H1 (cell line): Measurements from ENCODE around the gene SPSB1. TPM values are rescaled to one million over a fixed set of nuclear protein-coding genes. Genes with fewer than 3 reads are reported as not detected.

Experiments used
- CTCF ChIA-PET: fragments of 300-600 bp; sonication (Branson Sonifier 250); formaldehyde crosslinking; loops from one replicate; lab custom pipeline; 2021; ENCODE audit not compliant: partially characterized antibody; lab: Charles Lee
- POLR2A ChIA-PET: fragments of 300-600 bp; sonication (Branson Sonifier 250); formaldehyde crosslinking; loops from one replicate; lab custom pipeline; 2021; ENCODE audit warnings: inconsistent platforms; ENCODE audit not compliant: partially characterized antibody; lab: Charles Lee
- DNase-seq, 2 experiments: peaks; one replicate each; pipeline versions ENCODE4 v3.0.0 to v3.0.0-alpha.2; 2010 to 2022; ENCODE audit warnings: low spot score in 2 of 2, low read depth in 1 of 2, mixed read lengths in 1 of 2
- FAIRE-seq: peaks from 2 replicates; lab custom pipeline; 2011; peaks lifted over from hg19 to GRCh38; lab: Jason Lieb, UNC
- H2AFZ ChIP-seq: 2 replicates; pipeline ENCODE4 v1.8.1; 2012; ENCODE audit warnings: low read length, inconsistent platforms
- H2AK5ac ChIP-seq: 2 replicates; pipeline ENCODE4 v1.6.1; 2013; ENCODE audit warnings: low read depth, low read length
- H2BK120ac ChIP-seq: replicated peaks from 2 replicates; pipeline ENCODE3; 2013; ENCODE audit warnings: low read depth, low read length, inconsistent platforms
- H2BK12ac ChIP-seq: 2 replicates; pipeline ENCODE4 v1.6.1; 2013; ENCODE audit warnings: low read depth, low read length
- H2BK15ac ChIP-seq: 2 replicates; pipeline ENCODE4 v1.6.1; 2013; ENCODE audit warnings: low read length
- H2BK20ac ChIP-seq: 2 replicates; pipeline ENCODE4 v1.6.1; 2013; ENCODE audit warnings: low read length
- H2BK5ac ChIP-seq: 2 replicates; pipeline ENCODE4 v1.6.1; 2013; ENCODE audit warnings: low read depth, low read length
- H3K14ac ChIP-seq: 2 replicates; pipeline ENCODE4 v1.6.1; 2013; ENCODE audit warnings: inconsistent platforms; ENCODE audit not compliant: insufficient read length
- H3K18ac ChIP-seq: 2 replicates; pipeline ENCODE4 v1.6.1; 2013; ENCODE audit warnings: low read length; ENCODE audit errors: extremely low read depth
- H3K23ac ChIP-seq: 2 replicates; pipeline ENCODE4 v1.6.1; 2013; ENCODE audit warnings: inconsistent platforms; ENCODE audit not compliant: insufficient read length
- H3K23me2 ChIP-seq: 2 replicates; pipeline ENCODE4 v1.6.1; 2013; ENCODE audit warnings: low read depth, low read length
- H3K27ac ChIP-seq: 2 replicates; pipeline ENCODE4 v1.6.1; 2011; ENCODE audit warnings: low read depth, low read length, inconsistent platforms
- H3K27me3 ChIP-seq, 4 experiments: replicated peaks in 1 of 4; 1 replicate in 1 of 4; 2 replicates in 3 of 4; pipeline versions ENCODE4 v1.6.1 to v1.8.1; 2011 to 2013; ENCODE audit warnings: low read length in 3 of 4, mild to moderate bottlenecking in 3 of 4, inconsistent platforms in 2 of 4, mixed read lengths in 2 of 4, moderate library complexity in 1 of 4; ENCODE audit not compliant: control insufficient read depth in 3 of 4, insufficient read depth in 3 of 4; ENCODE audit errors: extremely low read depth in 1 of 4
- H3K36me3 ChIP-seq, 4 experiments: 2 replicates each; pipeline versions ENCODE4 v1.6.1 to v1.8.1; 2011 to 2013; ENCODE audit warnings: mild to moderate bottlenecking in 4 of 4, low read length in 3 of 4, moderate library complexity in 2 of 4, control low read depth in 1 of 4, inconsistent platforms in 1 of 4; ENCODE audit not compliant: insufficient read depth in 4 of 4, control insufficient read depth in 2 of 4
- H3K4ac ChIP-seq: replicated peaks from 2 replicates; pipeline ENCODE3; 2013; ENCODE audit warnings: low read length, low read depth, mixed read lengths, inconsistent platforms; ENCODE audit not compliant: insufficient read length
- H3K4me1 ChIP-seq, 4 experiments: replicated peaks in 1 of 4; 1 replicate in 1 of 4; 2 replicates in 3 of 4; pipeline versions ENCODE4 v1.6.1 to v1.8.1; 2011 to 2013; ENCODE audit warnings: low read length in 3 of 4, inconsistent platforms in 2 of 4, mixed read lengths in 1 of 4; ENCODE audit not compliant: insufficient read depth in 4 of 4, control insufficient read depth in 3 of 4
- H3K4me2 ChIP-seq, 2 experiments: 2 replicates each; pipeline versions ENCODE4 v1.6.1 to v1.8.1; 2011 to 2013; ENCODE audit warnings: low read depth in 2 of 2, low read length in 2 of 2, control low read depth in 1 of 2, inconsistent platforms in 1 of 2, mild to moderate bottlenecking in 1 of 2; ENCODE audit not compliant: insufficient read depth in 1 of 2
- H3K4me3 ChIP-seq, 4 experiments: fragments of 200-600, 300-600 bp in 1 of 4; sonication (generic), shearing (Covaris generic), sonication (Bioruptor Twin) in 1 of 4; 2 replicates each; pipeline versions ENCODE4 v1.5.1 to v1.8.1; 2011 to 2016; ENCODE audit warnings: low read length in 4 of 4, low read depth in 3 of 4, control low read depth in 2 of 4, inconsistent platforms in 2 of 4, mild to moderate bottlenecking in 2 of 4, mixed read lengths in 1 of 4, moderate library complexity in 1 of 4; ENCODE audit not compliant: insufficient read depth in 2 of 4; ENCODE audit errors: extremely low read depth in 1 of 4
- H3K56ac ChIP-seq: replicated peaks from 2 replicates; pipeline ENCODE3; 2013; ENCODE audit warnings: low read depth, mild to moderate bottlenecking, mixed read lengths, low read length, inconsistent platforms; ENCODE audit not compliant: insufficient read length
- H3K79me1 ChIP-seq: 2 replicates; pipeline ENCODE4 v1.6.1; 2013; ENCODE audit warnings: low read depth, low read length, control low read depth
- H3K79me2 ChIP-seq, 2 experiments: 2 replicates each; pipeline versions ENCODE4 v1.6.1 to v1.8.1; 2012 to 2013; ENCODE audit warnings: low read length in 2 of 2, mild to moderate bottlenecking in 2 of 2, inconsistent platforms in 1 of 2; ENCODE audit not compliant: insufficient read depth in 2 of 2, control insufficient read depth in 1 of 2
- H3K9ac ChIP-seq, 4 experiments: replicated peaks in 1 of 4; 1 replicate in 1 of 4; 2 replicates in 3 of 4; pipeline versions ENCODE4 v1.6.1 to v1.8.1; 2011 to 2013; ENCODE audit warnings: low read depth in 3 of 4, low read length in 3 of 4, control low read depth in 2 of 4, mild to moderate bottlenecking in 2 of 4, moderate library complexity in 2 of 4, inconsistent platforms in 1 of 4; ENCODE audit errors: extremely low read depth in 1 of 4
- H3K9me3 ChIP-seq, 2 experiments: 2 replicates each; pipeline versions ENCODE4 v1.6.1 to v1.8.1; 2012 to 2013; ENCODE audit warnings: mild to moderate bottlenecking in 2 of 2, moderate library complexity in 2 of 2, control low read depth in 1 of 2, inconsistent platforms in 1 of 2, low read depth in 1 of 2, low read length in 1 of 2, mixed read lengths in 1 of 2; ENCODE audit not compliant: insufficient read depth in 2 of 2
- H4K20me1 ChIP-seq, 2 experiments: replicated peaks in 1 of 2; 2 replicates each; pipeline versions ENCODE3 to v1.8.1; 2011 to 2013; ENCODE audit warnings: inconsistent platforms in 2 of 2, low read length in 2 of 2, mild to moderate bottlenecking in 1 of 2; ENCODE audit not compliant: insufficient read depth in 2 of 2, control insufficient read depth in 1 of 2
- H4K5ac ChIP-seq: 2 replicates; pipeline ENCODE4 v1.6.1; 2013; ENCODE audit warnings: low read length, low read depth, mixed read lengths, inconsistent platforms; ENCODE audit not compliant: insufficient read length
- H4K8ac ChIP-seq: 2 replicates; pipeline ENCODE4 v1.8.0; 2013; ENCODE audit warnings: mild to moderate bottlenecking, moderate library complexity, low read length, inconsistent platforms; ENCODE audit not compliant: insufficient read depth; ENCODE audit errors: extremely low read depth
- H4K91ac ChIP-seq: replicated peaks from 2 replicates; pipeline ENCODE3; 2013; ENCODE audit warnings: low read length, mixed read lengths, inconsistent platforms; ENCODE audit not compliant: insufficient read length
- BACH1 ChIP-seq: IDR thresholded peaks from 2 replicates; pipeline ENCODE4 v1.6.1; 2012; ENCODE audit warnings: low read length, improper control_type of control experiment
- EP300 ChIP-seq, 2 experiments: IDR thresholded peaks; 1 replicate in 1 of 2; 2 replicates in 1 of 2; pipeline ENCODE4 v1.6.1; 2011 to 2012; ENCODE audit warnings: low read depth in 2 of 2, low read length in 2 of 2, mild to moderate bottlenecking in 2 of 2, borderline replicate concordance in 1 of 2, inconsistent platforms in 1 of 2, moderate library complexity in 1 of 2
- HDAC2 ChIP-seq, 2 experiments: fragments of 300-600 bp in 1 of 2; sonication (generic) in 1 of 2; IDR thresholded peaks; 2 replicates each; pipeline ENCODE4 v1.6.1; 2011 to 2012; ENCODE audit warnings: low read depth in 2 of 2, low read length in 2 of 2, mild to moderate bottlenecking in 2 of 2, moderate library complexity in 2 of 2, borderline replicate concordance in 1 of 2, inconsistent platforms in 1 of 2
- KDM5A ChIP-seq: fragments of 200-600 bp; IDR thresholded peaks from 2 replicates; pipeline ENCODE4 v1.7.1; 2012; ENCODE audit warnings: mild to moderate bottlenecking, low read length, inconsistent platforms, mixed read lengths
- MAFK ChIP-seq: IDR thresholded peaks from 2 replicates; pipeline ENCODE4 v1.6.1; 2012; ENCODE audit warnings: low read depth, mild to moderate bottlenecking, improper control_type of control experiment, low read length
- PHF8 ChIP-seq: fragments of 200-600 bp; sonication (generic); conservative IDR thresholded peaks from 2 replicates; pipeline ENCODE4 v1.7.1; 2012; ENCODE audit warnings: low read depth, mild to moderate bottlenecking, inconsistent platforms, low read length, moderate library complexity
- RNF2 ChIP-seq: fragments of 200-900, 300-1000 bp; sonication (generic); IDR thresholded peaks from 2 replicates; pipeline ENCODE4 v1.7.1; 2016; ENCODE audit warnings: borderline replicate concordance, low read depth, mild to moderate bottlenecking, antibody characterized with exemption, low read length; ENCODE audit not compliant: poor library complexity, severe bottlenecking; ENCODE audit errors: missing control alignments
- SIRT6 ChIP-seq: IDR thresholded peaks from one replicate; pipeline ENCODE4 v1.7.1; 2012; ENCODE audit warnings: low read length, inconsistent platforms
- SRF ChIP-seq: IDR thresholded peaks from 2 replicates; pipeline ENCODE4 v1.6.1; 2011; ENCODE audit warnings: mild to moderate bottlenecking, low read depth, low read length, moderate library complexity
- SUZ12 ChIP-seq: fragments of 200-600 bp; sonication (generic); IDR thresholded peaks from 2 replicates; pipeline ENCODE4 v1.6.1; 2012; ENCODE audit warnings: mild to moderate bottlenecking, inconsistent platforms, low read length, moderate library complexity, mixed read lengths
- TBP ChIP-seq: IDR thresholded peaks from 2 replicates; pipeline ENCODE4 v1.6.1; 2011; ENCODE audit warnings: low read depth, low read length, improper control_type of control experiment
- YY1 ChIP-seq: IDR thresholded peaks from 2 replicates; pipeline ENCODE4 v1.6.1; 2011; ENCODE audit warnings: low read depth, mild to moderate bottlenecking, low read length
- WGBS, 2 experiments: shearing (Covaris generic) in 1 of 2; methylation state at CpG; one replicate each; pipeline versions ENCODE4 v1.1.6 to v1.1.7; 2013 to 2015; ENCODE audit warnings: low lambda C conversion rate in 2 of 2, mixed read lengths in 2 of 2, inconsistent platforms in 1 of 2, low coverage in 1 of 2, missing lambda C conversion rate in 1 of 2; ENCODE audit not compliant: insufficient replicate concordance in 2 of 2, insufficient coverage in 1 of 2, insufficient read length in 1 of 2; ENCODE audit errors: extremely low coverage in 1 of 2, missing lambda C conversion rate in 1 of 2; 5-methylcytosine and 5-hydroxymethylcytosine counted together
- polyA plus RNA-seq, 7 experiments: library from polyadenylated mRNA; depleted of rRNA in 3 of 7; stranded (reverse) in 5 of 7; unstranded in 2 of 7; fragments of >200 nt in 5 of 7; fragments of 200-250 nt in 2 of 7; gene quantifications; 1 replicate in 5 of 7; 2 replicates in 1 of 7; 4 replicates in 1 of 7; pipeline versions ENCODE4 v1.2.1 to v1.2.3, GENCODE V29; 2011 to 2013; ENCODE audit warnings: missing spikeins in 2 of 7, mixed read lengths in 2 of 7
- total RNA-seq: library from RNA; stranded (reverse); fragmentation: NEBNext Ultra II Directional; extraction: Animal tissue kit (Norgen Biotek cat#: 25700); gene quantifications from 2 replicates; pipeline ENCODE4 v1.2.1, GENCODE V29; 2021
- TF ChIP-seq, protein P1 (sequence below): IDR thresholded peaks from 2 replicates; pipeline ENCODE4 v1.6.1; 2012; ENCODE audit warnings: inconsistent platforms

Gene SPSB1
- total and polyA plus RNA-seq, 2 of the 8 experiments (the other 6 are each of a cell fraction or from before 2014, with no cell fraction given) = 5.3 to 6.4 TPM

DNA sequence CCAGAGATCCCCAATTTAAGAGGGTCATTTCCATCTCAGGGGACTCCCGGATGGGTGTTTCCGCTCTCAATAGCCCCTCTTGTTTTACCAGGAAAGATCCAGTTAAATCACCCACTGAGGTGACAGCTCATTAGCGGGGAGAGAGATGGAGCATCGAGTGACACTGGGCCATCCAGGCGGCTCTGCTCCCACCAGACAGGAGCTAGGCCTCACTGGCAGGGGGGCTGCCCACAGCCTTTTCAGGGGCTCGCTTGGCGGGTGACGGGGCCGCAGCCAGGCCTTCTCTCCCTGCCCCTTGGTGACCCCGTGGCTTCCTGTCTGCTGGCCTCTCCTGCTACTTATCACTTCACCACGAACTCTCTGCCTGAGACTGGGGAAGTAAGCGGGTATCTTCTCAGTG, 26.7 kb upstream of the SPSB1 start:
- Histone ChIP-seq H3K79me2 (no peaks in the 10 kb centered on the region), H3K4me1 (peaks cover 0 to 4% (median 1%) of the 10 kb centered on the region in 4 experiments; a peak in 5 of 7 replicates), H4K20me1 (no peaks in the 10 kb centered on the region), H3K14ac (no peak overlapping the region), H3K9me3 (no peaks in the 10 kb centered on the region), H3K27me3 (no peaks in the 10 kb centered on the region), H2BK15ac (no peak overlapping the region), H2BK12ac (no peak overlapping the region), H2AFZ (no peak overlapping the region), H2BK20ac (no peak overlapping the region), H3K36me3 (no peaks in the 10 kb centered on the region), H2BK120ac (no peak overlapping the region), H4K8ac (no peak overlapping the region), H4K5ac (no peak overlapping the region), H3K27ac (no peak overlapping the region), H3K23ac (no peak overlapping the region), H4K91ac (no peak overlapping the region), H3K4me2 (no peak overlapping the region), H2BK5ac (no peak overlapping the region), H3K18ac (no peak overlapping the region), H2AK5ac (no peak overlapping the region), H3K56ac (no peak overlapping the region), H3K23me2 (no peaks in the 10 kb centered on the region), H3K79me1 (no peaks in the 10 kb centered on the region), H3K9ac (no peak overlapping the region), H3K4ac (no peak overlapping the region), H3K4me3 (no peak overlapping the region)
- WGBS, 2 experiments = 94% methylated on average over 10 of the region's 12 CpGs; no CpG with 5 or more reads in 1 of the 2 experiments
- FAIRE-seq (no peak), DNase-seq (no peak)
- CTCF ChIA-PET = interaction anchor here (0.6 to 13.7 kb wide), 14 partner anchors 10 to 280 kb away, joined by 3 to 118 read pairs (median 6); no protein-coding TSS in a partner anchor
- POLR2A ChIA-PET = interaction anchor here (0.8 kb wide), 1 partner anchor 13 kb away, joined by 3 read pairs; no protein-coding TSS in a partner anchor
- TF ChIP-seq PHF8 (no peak), KDM5A (no peak), RNF2 (no peak), EP300 (IDR thresholded peaks at IDR 0.05; ENCODE audit: borderline replicate concordance in 1 of 2, low read depth in 2 of 2, low read length in 2 of 2) (no peak), MAFK (no peak), SRF (no peak), SUZ12 (no peak), BACH1 (no peak), HDAC2 (IDR thresholded peaks at IDR 0.05; ENCODE audit: borderline replicate concordance in 1 of 2, low read depth in 2 of 2, low read length in 2 of 2) (no peak), SIRT6 (no peak), YY1 (no peak), TBP (no peak)
- TF ChIP-seq, protein P1, sequence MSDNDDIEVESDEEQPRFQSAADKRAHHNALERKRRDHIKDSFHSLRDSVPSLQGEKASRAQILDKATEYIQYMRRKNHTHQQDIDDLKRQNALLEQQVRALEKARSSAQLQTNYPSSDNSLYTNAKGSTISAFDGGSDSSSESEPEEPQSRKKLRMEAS = no peak
